Measurements from ENCODE around the gene TMC7. TPM values are rescaled to one million over a fixed set of nuclear protein-coding genes. Genes with fewer than 3 reads are reported as not detected.
A peak's percentile ranks its signal among the peaks of the same experiment; 100 is the strongest.

TMC7 gene
- total RNA-seq (2016; rRNA removed; fragmentation: Illumina TruSeq; extraction: Trizol) (1.2 TPM in 2 replicates), polyA plus RNA-seq (2011; rRNA removed) (5.1 and 5.4 TPM in 2 replicates), polyA minus RNA-seq (2011; rRNA and poly(A)+ RNA removed; ENCODE audit: low replicate concordance) (4.8 and 9.6 TPM in 2 replicates), Bru-seq, nascent RNA (percentile 54 among the genes with signal in this experiment), BruChase-seq, experiment 1, labeled RNA remaining after a 6-hour chase (percentile 62 among the genes with signal in this experiment), BruChase-seq, experiment 2, labeled RNA remaining after a 2-hour chase (percentile 56 among the genes with signal in this experiment)
- total RNA-seq (2016; cell fraction: cytosol; rRNA removed; fragmentation: Illumina TruSeq; extraction: Trizol; ENCODE audit: low read depth): 0.20 and 0.62 TPM in 2 replicates
- total RNA-seq (2016; cell fraction: insoluble cytoplasmic fraction; rRNA removed; fragmentation: Illumina TruSeq; extraction: Trizol): 0.77 and 1.2 TPM in 2 replicates
- 0.62 and 0.74 TPM in 2 replicates for total RNA-seq (2016; cell fraction: membrane; rRNA removed; fragmentation: Illumina TruSeq; extraction: Trizol)
- total RNA-seq (2016; cell fraction: nucleus; rRNA removed; fragmentation: Illumina TruSeq; extraction: Trizol): 1.6 and 2.1 TPM in 2 replicates
- 3.4 and 5.0 TPM in 2 replicates for polyA plus RNA-seq (2011; cell fraction: cytosol; rRNA removed)
- polyA plus RNA-seq (2011; cell fraction: nucleus; rRNA removed): 4.3 and 4.5 TPM in 2 replicates
- polyA plus RNA-seq (2012): 2.8 and 4.5 TPM in 2 replicates
- polyA plus RNA-seq (2016; cell fraction: cytosol; fragmentation: Illumina TruSeq; extraction: Trizol; ENCODE audit: low read depth): 0.16 and 0.23 TPM in 2 replicates
- polyA plus RNA-seq (2016; cell fraction: insoluble cytoplasmic fraction; fragmentation: Illumina TruSeq; extraction: Trizol; ENCODE audit: low read depth): 1.0 and 1.1 TPM in 2 replicates
- polyA plus RNA-seq (2016; cell fraction: membrane; fragmentation: Illumina TruSeq; extraction: Trizol; ENCODE audit: low read depth): 0.37 and 0.55 TPM in 2 replicates
- 3.2 TPM in 2 replicates for polyA plus RNA-seq (2016; cell fraction: nucleus; fragmentation: Illumina TruSeq; extraction: Trizol; ENCODE audit: insufficient read depth, low read depth)
- 6.1 and 6.4 TPM in 2 replicates for polyA minus RNA-seq (2011; cell fraction: cytosol; rRNA and poly(A)+ RNA removed)
- 7.6 and 10.7 TPM in 2 replicates for polyA minus RNA-seq (2011; cell fraction: nucleus; rRNA and poly(A)+ RNA removed)
- long read RNA-seq, experiment 1, partial matches to known transcripts: 1 of 4 reads
- long read RNA-seq, experiment 1, other reads (novel, unspliced or antisense): 1 of 4 reads
- long read RNA-seq, experiment 2, partial matches to known transcripts: 3 of 12 reads
- long read RNA-seq, experiment 2, other reads (novel, unspliced or antisense): 5 of 12 reads

DNA sequence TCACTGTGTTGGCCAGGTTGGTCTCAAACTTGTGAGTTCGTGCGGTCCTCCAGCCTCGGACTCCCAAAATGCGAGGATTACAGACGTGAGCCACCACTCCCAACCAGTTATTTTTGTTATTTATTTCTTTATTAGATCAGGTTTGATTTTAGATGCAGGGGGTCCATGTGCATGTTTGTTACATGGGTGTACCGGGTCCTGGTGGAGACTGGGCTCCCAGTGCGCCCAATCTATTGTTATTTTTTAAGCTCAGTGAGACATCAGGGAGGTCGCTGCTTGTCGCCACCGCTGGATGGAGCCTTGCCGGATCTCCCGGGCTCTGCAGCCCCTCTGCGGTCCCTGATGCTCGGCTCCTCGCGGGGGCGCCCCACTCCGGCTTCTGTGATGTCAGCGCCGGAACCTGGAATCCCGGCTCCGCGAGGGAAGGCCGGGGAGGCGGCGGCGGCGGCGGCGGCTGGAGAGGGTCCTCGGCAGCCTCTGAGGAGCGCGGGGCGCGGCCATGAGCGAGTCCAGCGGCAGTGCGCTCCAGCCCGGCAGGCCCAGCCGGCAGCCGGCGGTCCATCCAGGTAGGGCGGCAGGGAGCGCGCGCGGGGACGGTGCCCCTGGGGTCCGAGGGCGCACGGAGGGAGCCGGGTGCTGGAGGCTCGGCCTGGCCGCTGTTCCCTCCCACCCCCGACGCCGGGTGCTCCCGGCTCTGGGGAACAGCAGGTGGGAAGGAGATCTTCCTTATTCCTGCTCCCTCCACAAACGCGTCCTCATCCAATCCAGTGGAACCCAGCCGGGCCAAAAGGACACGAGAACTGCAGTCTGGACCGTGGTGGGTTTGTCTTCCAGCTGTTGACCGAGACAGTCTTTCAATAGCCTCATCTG, at the start of gene TMC7:
Gene TMC7 (plus strand): TSS at position 370 of the 870 bp plus-strand sequence. CDS start 130 bp downstream, at position 500.
- ATAC-seq (peak; percentile 99), DNase-seq (ENCODE audit: low spot score) (peak; percentile 91), FAIRE-seq (no peak)
- WGBS (ENCODE audit: low lambda C conversion rate): 7% methylated on average over 45 of the region's 64 CpGs
- peak within 1 kb of the TSS; percentile 77 for H3K9ac ChIP-seq (ENCODE audit: insufficient read depth, low read depth, low read length)
- intact Hi-C loops (cut with micrococcal nuclease; ENCODE audit: unreplicated experiment) (loop anchor here (1.0 to 2.0 kb wide), 2 partner anchors 89 to 391 kb away; no protein-coding TSS in a partner anchor), in situ Hi-C loops (cut with HindIII; ENCODE audit: extremely low pct_ligation_motif_present, low pct_unique_long_range_greater_than_20kb) (loop anchor here (5.0 to 10.0 kb wide), 3 partner anchors 34 to 391 kb away; no protein-coding TSS in a partner anchor)
- no peaks in the 10 kb centered on the region for H3K36me3 ChIP-seq (replicated peaks in 1 of 2; ENCODE audit: control insufficient read depth in 1 of 2, insufficient read depth in 2 of 2, low read length in 2 of 2)
- ChIA-PET CTCF (ENCODE audit: low intra/inter-chr PET ratio, low total read pairs) (interaction anchor here (0.7 to 7.5 kb wide), 13 partner anchors 15 to 392 kb away, joined by 3 to 172 read pairs (median 7); partner anchors contain the start of gene COQ7), POLR2A (interaction anchor here (0.7 to 3.8 kb wide), 12 partner anchors 15 to 194 kb away, joined by 3 to 16 read pairs (median 5); partner anchors contain the start of genes ARL6IP1, COQ7, RPS15A and SMG1)
- H4K20me1 ChIP-seq (ENCODE audit: insufficient read depth, low read length): no peaks in the 10 kb centered on the region
- H3K4me2 ChIP-seq (ENCODE audit: low read depth, low read length): peak within 1 kb of the TSS; percentile 99
- no peak within 1 kb of the TSS for H3K27ac ChIP-seq (ENCODE audit: extremely low read length, insufficient read depth, low read length)
- H3K4me3 ChIP-seq (replicated peaks in 1 of 3; ENCODE audit: insufficient read depth in 1 of 3, low read depth in 2 of 3, low read length in 3 of 3): peak within 1 kb of the TSS; percentile 60 to 85 (median 79)
- peaks cover 1 to 17% of the 10 kb centered on the region in 2 experiments; a peak in 4 of 5 replicates for H3K27me3 ChIP-seq (ENCODE audit: control insufficient read depth in 1 of 2, insufficient read depth in 2 of 2, low read length in 2 of 2)
- H3K9me3 ChIP-seq (ENCODE audit: low read length): no peaks in the 10 kb centered on the region
- peaks cover 44% of the 10 kb centered on the region for H3K4me1 ChIP-seq (ENCODE audit: insufficient read depth, low read length)
- H2AFZ ChIP-seq (ENCODE audit: low read length): peak within 1 kb of the TSS; percentile 47
- H3K79me2 ChIP-seq (ENCODE audit: insufficient read depth, low read length): no peaks in the 10 kb centered on the region
- no TSS peak for BruUV-seq (replicated peaks)
- TF ChIP-seq, protein P1, sequence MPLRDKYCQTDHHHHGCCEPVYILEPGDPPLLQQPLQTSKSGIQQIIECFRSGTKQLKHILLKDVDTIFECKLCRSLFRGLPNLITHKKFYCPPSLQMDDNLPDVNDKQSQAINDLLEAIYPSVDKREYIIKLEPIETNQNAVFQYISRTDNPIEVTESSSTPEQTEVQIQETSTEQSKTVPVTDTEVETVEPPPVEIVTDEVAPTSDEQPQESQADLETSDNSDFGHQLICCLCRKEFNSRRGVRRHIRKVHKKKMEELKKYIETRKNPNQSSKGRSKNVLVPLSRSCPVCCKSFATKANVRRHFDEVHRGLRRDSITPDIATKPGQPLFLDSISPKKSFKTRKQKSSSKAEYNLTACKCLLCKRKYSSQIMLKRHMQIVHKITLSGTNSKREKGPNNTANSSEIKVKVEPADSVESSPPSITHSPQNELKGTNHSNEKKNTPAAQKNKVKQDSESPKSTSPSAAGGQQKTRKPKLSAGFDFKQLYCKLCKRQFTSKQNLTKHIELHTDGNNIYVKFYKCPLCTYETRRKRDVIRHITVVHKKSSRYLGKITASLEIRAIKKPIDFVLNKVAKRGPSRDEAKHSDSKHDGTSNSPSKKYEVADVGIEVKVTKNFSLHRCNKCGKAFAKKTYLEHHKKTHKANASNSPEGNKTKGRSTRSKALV (CRISPR knock-in tag; IDR thresholded peaks at IDR 0.05): peak; percentile 38; the same call in 1 of the 2 replicates
- TF ChIP-seq SRSF9 (IDR thresholded peaks at IDR 0.05; ENCODE audit: borderline replicate concordance, insufficient read depth, low read depth, low read length, poor library complexity, severe bottlenecking) (no peak), PHB2 (IDR thresholded peaks at IDR 0.05; ENCODE audit: partially characterized antibody) (no peak), HOXA9 (CRISPR knock-in tag; IDR thresholded peaks at IDR 0.05; ENCODE audit: borderline replicate concordance) (no peak), ZBTB3 (CRISPR knock-in tag; IDR thresholded peaks at IDR 0.05; ENCODE audit: borderline replicate concordance, low read depth) (peak; percentile 80; the same call in 1 of the 2 replicates)
- TF ChIP-seq, protein P2, sequence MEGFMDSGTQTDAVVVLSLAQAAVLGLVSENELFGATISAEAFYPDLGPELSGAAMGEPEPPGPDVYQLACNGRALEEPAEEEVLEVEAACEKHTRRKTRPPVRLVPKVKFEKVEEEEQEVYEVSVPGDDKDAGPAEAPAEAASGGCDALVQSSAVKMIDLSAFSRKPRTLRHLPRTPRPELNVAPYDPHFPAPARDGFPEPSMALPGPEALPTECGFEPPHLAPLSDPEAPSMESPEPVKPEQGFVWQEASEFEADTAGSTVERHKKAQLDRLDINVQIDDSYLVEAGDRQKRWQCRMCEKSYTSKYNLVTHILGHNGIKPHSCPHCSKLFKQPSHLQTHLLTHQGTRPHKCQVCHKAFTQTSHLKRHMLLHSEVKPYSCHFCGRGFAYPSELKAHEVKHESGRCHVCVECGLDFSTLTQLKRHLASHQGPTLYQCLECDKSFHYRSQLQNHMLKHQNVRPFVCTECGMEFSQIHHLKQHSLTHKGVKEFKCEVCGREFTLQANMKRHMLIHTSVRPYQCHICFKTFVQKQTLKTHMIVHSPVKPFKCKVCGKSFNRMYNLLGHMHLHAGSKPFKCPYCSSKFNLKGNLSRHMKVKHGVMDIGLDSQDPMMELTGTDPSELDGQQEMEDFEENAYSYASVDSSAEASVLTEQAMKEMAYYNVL (CRISPR knock-in tag; IDR thresholded peaks at IDR 0.05; ENCODE audit: borderline replicate concordance): peak; percentile 81
- TF ChIP-seq, protein P3, sequence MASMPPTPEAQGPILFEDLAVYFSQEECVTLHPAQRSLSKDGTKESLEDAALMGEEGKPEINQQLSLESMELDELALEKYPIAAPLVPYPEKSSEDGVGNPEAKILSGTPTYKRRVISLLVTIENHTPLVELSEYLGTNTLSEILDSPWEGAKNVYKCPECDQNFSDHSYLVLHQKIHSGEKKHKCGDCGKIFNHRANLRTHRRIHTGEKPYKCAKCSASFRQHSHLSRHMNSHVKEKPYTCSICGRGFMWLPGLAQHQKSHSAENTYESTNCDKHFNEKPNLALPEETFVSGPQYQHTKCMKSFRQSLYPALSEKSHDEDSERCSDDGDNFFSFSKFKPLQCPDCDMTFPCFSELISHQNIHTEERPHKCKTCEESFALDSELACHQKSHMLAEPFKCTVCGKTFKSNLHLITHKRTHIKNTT (CRISPR knock-in tag; IDR thresholded peaks at IDR 0.05): no peak
